GM10847 (cell line): ENCODE measurements around the gene CCNO.

Source experiments
- POLR2A ChIP-seq: IDR thresholded peaks from 2 replicates; pipeline ENCODE4 v1.6.1; 2011; ENCODE audit not compliant: insufficient read length; ENCODE audit errors: extremely low read depth

Gene CCNO

DNA sequence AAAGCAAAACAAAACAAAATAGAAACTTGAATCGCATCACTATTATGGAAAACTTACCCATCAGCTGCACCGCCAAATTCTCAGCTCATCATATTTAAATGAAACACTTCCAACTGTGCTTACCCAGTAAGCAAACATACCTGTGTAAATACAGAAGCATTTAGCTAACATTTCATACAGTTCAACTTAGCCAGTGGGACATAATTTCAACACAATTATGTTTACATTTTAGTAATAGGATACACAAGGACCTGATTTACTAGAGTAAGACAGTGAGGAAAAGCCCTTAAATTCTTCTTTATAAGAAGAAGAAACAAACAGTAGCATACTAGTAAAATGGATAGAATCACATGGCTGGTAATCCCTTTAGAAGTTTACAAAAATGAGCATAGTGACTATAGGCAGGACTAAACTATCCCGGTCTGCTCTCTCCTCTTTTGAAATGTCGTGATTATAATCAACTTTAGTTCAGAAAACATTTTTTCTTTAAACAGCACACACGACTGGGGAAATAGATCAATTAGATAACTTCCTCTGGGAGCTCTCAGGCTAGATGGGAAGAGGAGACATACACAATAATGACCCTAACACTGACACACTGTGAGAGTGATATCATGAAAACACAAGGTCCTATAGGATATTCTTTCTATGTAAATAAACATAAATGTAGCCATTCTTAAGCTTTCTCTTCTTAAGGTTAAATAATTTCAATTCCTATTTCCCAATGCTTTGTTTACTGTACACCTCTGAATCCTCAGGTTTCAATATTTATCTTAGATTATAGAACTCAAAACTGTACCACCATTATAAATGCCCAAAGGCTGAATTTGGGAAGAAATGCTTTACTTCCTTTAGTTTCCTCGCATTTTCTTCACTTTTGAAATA, 44.5 kb downstream of the CCNO start:
- no peak for TF ChIP-seq POLR2A

DNA sequence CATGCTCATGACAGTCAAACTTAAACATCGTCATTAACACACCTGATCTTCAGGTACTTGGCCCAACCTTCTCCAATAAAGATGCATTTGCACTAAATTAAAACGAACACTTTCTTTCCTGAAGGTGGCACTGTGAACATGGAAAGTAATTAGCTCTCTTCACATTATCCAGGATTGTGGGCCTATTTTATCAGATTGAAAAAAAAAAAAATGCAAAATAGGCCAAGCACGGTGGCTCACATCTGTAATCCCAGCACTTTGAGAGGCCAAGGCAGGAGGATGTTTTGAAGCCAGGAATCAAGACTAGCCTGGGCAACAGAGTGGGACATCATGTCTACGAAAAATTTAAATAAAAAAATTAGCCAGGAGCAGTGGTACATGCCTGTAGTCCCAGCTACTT, 46.0 kb downstream of the CCNO start:
- TF ChIP-seq POLR2A: no peak
